ENCODE measurements around the gene ITPR3. TPM values are rescaled to one million over a fixed set of nuclear protein-coding genes. Genes with fewer than 3 reads are reported as not detected.

ITPR3 gene
- total and polyA plus RNA-seq, 4 donors = 0.49 to 2.8 (median 0.71) TPM

DNA sequence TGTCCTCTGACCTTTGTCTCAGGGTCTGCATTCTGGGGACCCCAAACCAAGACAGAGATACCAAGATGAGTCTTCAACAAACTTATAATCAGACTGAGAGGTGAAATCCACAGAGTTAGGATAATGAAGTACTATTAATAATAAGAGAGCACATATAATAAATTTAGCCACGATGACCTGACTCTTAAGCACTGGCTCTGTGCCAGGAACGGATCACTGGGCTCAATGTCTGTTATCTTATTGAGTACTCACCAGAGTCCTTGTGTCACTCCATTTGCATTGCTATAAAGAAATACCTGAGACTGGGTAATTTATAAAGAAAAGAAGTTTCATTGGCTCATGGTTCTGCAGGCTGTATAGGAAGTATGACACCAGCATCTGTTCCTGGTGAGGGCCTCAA lies 18.9 kb upstream of the ITPR3 start:
- WGBS = 34% methylated on average over 2 of the region's 2 CpGs
- Histone ChIP-seq H3K9ac (ENCODE audit: low read depth in 1 of 2, low read length in 2 of 2) (no peak overlapping the region), H3K4me3 (ENCODE audit: low read depth in 1 of 3, low read length in 3 of 3) (no peak overlapping the region), H3K4me1 (ENCODE audit: control insufficient read depth in 4 of 4, insufficient read depth in 4 of 4, low read length in 3 of 4) (no peaks in the 10 kb centered on the region), H3K27me3 (ENCODE audit: control insufficient read depth in 4 of 4, insufficient read depth in 4 of 4, low read length in 3 of 4) (no peaks in the 10 kb centered on the region), H3K36me3 (ENCODE audit: control insufficient read depth in 4 of 4, insufficient read depth in 3 of 4, low read depth in 1 of 4, low read length in 3 of 4) (no peaks in the 10 kb centered on the region), H3K27ac (ENCODE audit: low read depth in 1 of 2, low read length in 2 of 2) (no peak overlapping the region), H3K9me3 (ENCODE audit: control insufficient read depth in 4 of 4, low read length in 3 of 4) (no peaks in the 10 kb centered on the region)
- DNase-seq (ENCODE audit: low spot score) = no peak
- no peak for TF ChIP-seq TAF1 (conservative IDR thresholded peaks at IDR 0.05)

DNA sequence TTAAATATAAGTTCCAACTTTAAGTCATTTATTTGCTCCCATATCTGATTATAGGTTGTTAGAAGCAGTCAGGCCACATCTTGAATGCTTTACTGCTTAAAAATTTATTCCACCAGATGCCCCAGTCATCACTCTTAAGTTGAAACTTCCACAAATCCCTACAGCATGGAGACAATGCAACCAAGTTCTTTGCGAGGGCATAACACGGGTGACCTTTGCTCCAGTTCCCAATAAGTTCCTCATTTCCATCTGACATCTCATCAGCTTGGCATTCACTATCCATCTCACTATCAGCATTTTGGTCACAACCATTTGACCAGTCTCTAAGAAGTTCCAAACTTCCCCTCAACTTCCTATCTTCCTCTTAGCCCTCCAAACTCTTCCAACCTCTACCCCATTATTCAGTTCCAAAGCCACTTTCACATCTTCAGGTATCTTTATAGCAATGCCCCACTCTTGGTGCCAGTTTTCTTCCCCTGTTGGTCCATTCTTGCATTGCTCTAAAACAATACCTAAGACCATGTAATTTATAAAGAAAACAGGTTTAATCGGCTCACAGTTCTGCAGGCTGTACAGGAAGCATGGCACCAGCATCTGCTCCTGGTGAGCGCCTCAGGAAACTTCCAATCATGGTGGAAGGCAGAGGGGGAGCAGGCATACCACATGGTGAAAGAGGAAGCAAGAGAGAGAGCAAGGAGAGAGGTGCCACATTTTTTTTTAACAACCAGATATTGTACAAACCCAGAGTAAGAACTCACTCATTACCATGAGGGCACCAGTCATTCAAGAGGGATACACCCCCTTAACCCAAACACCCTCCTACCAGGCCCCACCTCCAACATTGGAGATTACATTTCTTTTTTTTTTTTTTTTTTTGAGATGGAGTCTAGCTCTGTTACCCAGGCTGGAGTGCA lies 15.9 kb upstream of the ITPR3 start:
- Histone ChIP-seq H3K9me3 (ENCODE audit: control insufficient read depth in 4 of 4, low read length in 3 of 4) (no peaks in the 10 kb centered on the region), H3K4me1 (ENCODE audit: control insufficient read depth in 4 of 4, insufficient read depth in 4 of 4, low read length in 3 of 4) (peaks cover 0 to 5% (median 0%) of the 10 kb centered on the region in 4 donors), H3K27me3 (ENCODE audit: control insufficient read depth in 4 of 4, insufficient read depth in 4 of 4, low read length in 3 of 4) (no peaks in the 10 kb centered on the region), H3K9ac (ENCODE audit: low read depth in 1 of 2, low read length in 2 of 2) (no peak overlapping the region), H3K27ac (ENCODE audit: low read depth in 1 of 2, low read length in 2 of 2) (no peak overlapping the region), H3K4me3 (ENCODE audit: low read depth in 1 of 3, low read length in 3 of 3) (no peak overlapping the region), H3K36me3 (ENCODE audit: control insufficient read depth in 4 of 4, insufficient read depth in 3 of 4, low read depth in 1 of 4, low read length in 3 of 4) (no peaks in the 10 kb centered on the region)
- TF ChIP-seq, protein P1, sequence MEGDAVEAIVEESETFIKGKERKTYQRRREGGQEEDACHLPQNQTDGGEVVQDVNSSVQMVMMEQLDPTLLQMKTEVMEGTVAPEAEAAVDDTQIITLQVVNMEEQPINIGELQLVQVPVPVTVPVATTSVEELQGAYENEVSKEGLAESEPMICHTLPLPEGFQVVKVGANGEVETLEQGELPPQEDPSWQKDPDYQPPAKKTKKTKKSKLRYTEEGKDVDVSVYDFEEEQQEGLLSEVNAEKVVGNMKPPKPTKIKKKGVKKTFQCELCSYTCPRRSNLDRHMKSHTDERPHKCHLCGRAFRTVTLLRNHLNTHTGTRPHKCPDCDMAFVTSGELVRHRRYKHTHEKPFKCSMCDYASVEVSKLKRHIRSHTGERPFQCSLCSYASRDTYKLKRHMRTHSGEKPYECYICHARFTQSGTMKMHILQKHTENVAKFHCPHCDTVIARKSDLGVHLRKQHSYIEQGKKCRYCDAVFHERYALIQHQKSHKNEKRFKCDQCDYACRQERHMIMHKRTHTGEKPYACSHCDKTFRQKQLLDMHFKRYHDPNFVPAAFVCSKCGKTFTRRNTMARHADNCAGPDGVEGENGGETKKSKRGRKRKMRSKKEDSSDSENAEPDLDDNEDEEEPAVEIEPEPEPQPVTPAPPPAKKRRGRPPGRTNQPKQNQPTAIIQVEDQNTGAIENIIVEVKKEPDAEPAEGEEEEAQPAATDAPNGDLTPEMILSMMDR (IDR thresholded peaks at IDR 0.05; ENCODE audit: low read depth, low read length, missing input control) = no peak
- DNase-seq (ENCODE audit: low spot score) = no peak
- WGBS = 87% methylated on average over 4 of the region's 4 CpGs

DNA sequence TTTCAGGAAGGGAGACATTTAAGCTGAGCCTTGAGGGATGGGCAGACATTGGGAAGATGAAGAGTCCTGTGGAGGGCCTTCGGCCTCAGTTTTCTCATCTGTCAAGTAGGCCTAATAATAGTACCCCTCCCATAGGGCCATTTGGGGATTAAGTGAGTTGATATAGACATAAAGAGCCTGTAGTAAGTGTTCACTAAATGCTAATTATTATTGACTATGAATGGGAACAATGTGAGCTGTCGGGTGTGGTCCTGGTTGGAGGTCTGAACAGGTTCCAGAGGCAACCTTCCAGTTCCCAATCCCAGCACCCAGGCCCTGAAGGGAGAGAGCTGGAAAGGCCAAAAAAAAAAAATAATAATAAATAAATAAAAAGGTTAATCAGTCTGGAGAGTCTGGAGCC lies 14.5 kb upstream of the ITPR3 start:
- Histone ChIP-seq H3K9ac (ENCODE audit: low read depth in 1 of 2, low read length in 2 of 2) (no peak overlapping the region), H3K4me1 (ENCODE audit: control insufficient read depth in 4 of 4, insufficient read depth in 4 of 4, low read length in 3 of 4) (peaks cover 0 to 5% (median 0%) of the 10 kb centered on the region in 4 donors), H3K36me3 (ENCODE audit: control insufficient read depth in 4 of 4, insufficient read depth in 3 of 4, low read depth in 1 of 4, low read length in 3 of 4) (no peaks in the 10 kb centered on the region), H3K27me3 (ENCODE audit: control insufficient read depth in 4 of 4, insufficient read depth in 4 of 4, low read length in 3 of 4) (no peaks in the 10 kb centered on the region), H3K9me3 (ENCODE audit: control insufficient read depth in 4 of 4, low read length in 3 of 4) (no peaks in the 10 kb centered on the region), H3K27ac (ENCODE audit: low read depth in 1 of 2, low read length in 2 of 2) (no peak overlapping the region), H3K4me3 (ENCODE audit: low read depth in 1 of 3, low read length in 3 of 3) (no peak overlapping the region)
- no peak for DNase-seq (ENCODE audit: low spot score)
- TF ChIP-seq, protein P2, sequence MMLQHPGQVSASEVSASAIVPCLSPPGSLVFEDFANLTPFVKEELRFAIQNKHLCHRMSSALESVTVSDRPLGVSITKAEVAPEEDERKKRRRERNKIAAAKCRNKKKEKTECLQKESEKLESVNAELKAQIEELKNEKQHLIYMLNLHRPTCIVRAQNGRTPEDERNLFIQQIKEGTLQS (IDR thresholded peaks at IDR 0.05) = no peak
- TF ChIP-seq JUND (IDR thresholded peaks at IDR 0.05) = no peak
- no peak for TF ChIP-seq TAF1 (conservative IDR thresholded peaks at IDR 0.05)
- TF ChIP-seq FOXA1 (IDR thresholded peaks at IDR 0.05) = no peak
- no peak for TF ChIP-seq NR2F2 (IDR thresholded peaks at IDR 0.05)
- TF ChIP-seq, protein P3, sequence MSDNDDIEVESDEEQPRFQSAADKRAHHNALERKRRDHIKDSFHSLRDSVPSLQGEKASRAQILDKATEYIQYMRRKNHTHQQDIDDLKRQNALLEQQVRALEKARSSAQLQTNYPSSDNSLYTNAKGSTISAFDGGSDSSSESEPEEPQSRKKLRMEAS (IDR thresholded peaks at IDR 0.05) = no peak
- TF ChIP-seq RXRA (IDR thresholded peaks at IDR 0.05) = no peak
- WGBS = 94% methylated on average over 2 of the region's 2 CpGs

DNA sequence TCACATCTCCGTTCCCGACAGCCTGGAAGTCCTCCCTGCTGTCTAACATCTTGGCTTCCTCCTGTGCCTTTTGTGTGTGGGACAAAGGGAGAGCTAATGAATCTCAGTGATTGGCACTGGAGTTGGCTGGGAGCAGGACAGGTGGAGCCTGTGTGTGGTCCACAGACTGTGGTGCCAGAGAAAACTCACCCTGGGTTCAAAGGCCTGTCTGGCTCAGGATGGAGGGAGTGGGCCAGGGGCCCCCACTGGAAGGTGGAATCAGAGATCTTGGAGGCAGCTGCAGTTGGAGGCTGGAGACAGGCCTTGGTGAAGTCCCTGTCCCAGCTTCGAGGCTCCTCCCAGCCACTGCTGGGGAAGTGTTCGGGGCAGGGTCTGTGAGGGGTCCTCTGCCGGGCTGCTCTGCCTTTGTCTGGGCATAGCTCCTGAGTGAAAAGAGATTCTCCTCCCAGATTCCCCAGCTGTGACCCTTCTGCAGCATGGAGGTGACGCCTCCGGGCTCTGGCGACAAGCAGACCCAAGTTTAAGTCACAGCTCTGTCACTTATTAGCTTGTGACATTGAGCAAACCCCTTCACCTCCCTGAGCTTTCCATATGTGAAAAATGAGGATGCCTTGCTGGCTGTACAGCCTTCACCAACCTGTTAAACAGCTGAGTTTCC lies 13.9 kb upstream of the ITPR3 start:
- H3K27me3 ChIP-seq (ENCODE audit: control insufficient read depth in 4 of 4, insufficient read depth in 4 of 4, low read length in 3 of 4) = no peaks in the 10 kb centered on the region
- H3K27ac ChIP-seq (ENCODE audit: low read depth in 1 of 2, low read length in 2 of 2) = no peak overlapping the region
- WGBS = 69% methylated on average over 8 of the region's 8 CpGs
- peaks cover 0 to 5% (median 0%) of the 10 kb centered on the region in 4 donors for H3K4me1 ChIP-seq (ENCODE audit: control insufficient read depth in 4 of 4, insufficient read depth in 4 of 4, low read length in 3 of 4)
- H3K9ac ChIP-seq (ENCODE audit: low read depth in 1 of 2, low read length in 2 of 2) = no peak overlapping the region
- no peak for DNase-seq (ENCODE audit: low spot score)
- H3K9me3 ChIP-seq (ENCODE audit: control insufficient read depth in 4 of 4, low read length in 3 of 4) = peaks cover 0 to 3% (median 1%) of the 10 kb centered on the region in 4 donors
- no peak overlapping the region for H3K4me3 ChIP-seq (ENCODE audit: low read depth in 1 of 3, low read length in 3 of 3)
- H3K36me3 ChIP-seq (ENCODE audit: control insufficient read depth in 4 of 4, insufficient read depth in 3 of 4, low read depth in 1 of 4, low read length in 3 of 4) = no peaks in the 10 kb centered on the region
- TF ChIP-seq, protein P2 (IDR thresholded peaks at IDR 0.05) = no peak
- no peak for TF ChIP-seq RXRA (IDR thresholded peaks at IDR 0.05)
- no peak for TF ChIP-seq HNF4A (conservative IDR thresholded peaks at IDR 0.05)
- TF ChIP-seq, protein P4, sequence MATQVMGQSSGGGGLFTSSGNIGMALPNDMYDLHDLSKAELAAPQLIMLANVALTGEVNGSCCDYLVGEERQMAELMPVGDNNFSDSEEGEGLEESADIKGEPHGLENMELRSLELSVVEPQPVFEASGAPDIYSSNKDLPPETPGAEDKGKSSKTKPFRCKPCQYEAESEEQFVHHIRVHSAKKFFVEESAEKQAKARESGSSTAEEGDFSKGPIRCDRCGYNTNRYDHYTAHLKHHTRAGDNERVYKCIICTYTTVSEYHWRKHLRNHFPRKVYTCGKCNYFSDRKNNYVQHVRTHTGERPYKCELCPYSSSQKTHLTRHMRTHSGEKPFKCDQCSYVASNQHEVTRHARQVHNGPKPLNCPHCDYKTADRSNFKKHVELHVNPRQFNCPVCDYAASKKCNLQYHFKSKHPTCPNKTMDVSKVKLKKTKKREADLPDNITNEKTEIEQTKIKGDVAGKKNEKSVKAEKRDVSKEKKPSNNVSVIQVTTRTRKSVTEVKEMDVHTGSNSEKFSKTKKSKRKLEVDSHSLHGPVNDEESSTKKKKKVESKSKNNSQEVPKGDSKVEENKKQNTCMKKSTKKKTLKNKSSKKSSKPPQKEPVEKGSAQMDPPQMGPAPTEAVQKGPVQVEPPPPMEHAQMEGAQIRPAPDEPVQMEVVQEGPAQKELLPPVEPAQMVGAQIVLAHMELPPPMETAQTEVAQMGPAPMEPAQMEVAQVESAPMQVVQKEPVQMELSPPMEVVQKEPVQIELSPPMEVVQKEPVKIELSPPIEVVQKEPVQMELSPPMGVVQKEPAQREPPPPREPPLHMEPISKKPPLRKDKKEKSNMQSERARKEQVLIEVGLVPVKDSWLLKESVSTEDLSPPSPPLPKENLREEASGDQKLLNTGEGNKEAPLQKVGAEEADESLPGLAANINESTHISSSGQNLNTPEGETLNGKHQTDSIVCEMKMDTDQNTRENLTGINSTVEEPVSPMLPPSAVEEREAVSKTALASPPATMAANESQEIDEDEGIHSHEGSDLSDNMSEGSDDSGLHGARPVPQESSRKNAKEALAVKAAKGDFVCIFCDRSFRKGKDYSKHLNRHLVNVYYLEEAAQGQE (IDR thresholded peaks at IDR 0.05) = no peak
- TF ChIP-seq TAF1 (conservative IDR thresholded peaks at IDR 0.05) = no peak
- TF ChIP-seq NR2F2 (IDR thresholded peaks at IDR 0.05) = no peak
- TF ChIP-seq HNF4G (IDR thresholded peaks at IDR 0.05) = no peak
- TF ChIP-seq, protein P3 (IDR thresholded peaks at IDR 0.05) = no peak
- TF ChIP-seq SP1 (IDR thresholded peaks at IDR 0.05) = no peak
- no peak for TF ChIP-seq JUND (IDR thresholded peaks at IDR 0.05)
- no peak for TF ChIP-seq FOXA1 (IDR thresholded peaks at IDR 0.05)
- TF ChIP-seq FOXA2 (IDR thresholded peaks at IDR 0.05) = no peak
- no peak for TF ChIP-seq GABPA (IDR thresholded peaks at IDR 0.05 in 1 of 2, conservative IDR thresholded peaks at IDR 0.05 in 1 of 2)
